DMS79 treated with DMSO at 0.1 percent for 48 hours (cell line): ENCODE results near the gene SIN3B.

ENCODE experiments used
- DNase-seq: peaks from one replicate; lab custom pipeline; 2025; lab: John Stamatoyannopoulos, UW

Gene SIN3B

GRCh38 chr19:16889366-16889882, 60.2 kb downstream of the SIN3B start:
- DNase-seq: no peak

- no peak for DNase-seq
Measured at GRCh38 chr19:16889883-16890460, 60.8 kb downstream of the SIN3B start.

- no peak for DNase-seq
Measured at GRCh38 chr19:16890461-16891184, 61.4 kb downstream of the SIN3B start.

- no peak for DNase-seq
Measured at GRCh38 chr19:16891696-16892382, 62.6 kb downstream of the SIN3B start.

- DNase-seq: no peak
Measured at GRCh38 chr19:16892436-16892835, 63.2 kb downstream of the SIN3B start.

GRCh38 chr19:16892868-16893685, 63.9 kb downstream of the SIN3B start:
- no peak for DNase-seq

GRCh38 chr19:16893686-16893989, 64.4 kb downstream of the SIN3B start:
- DNase-seq: no peak

- no peak for DNase-seq
Measured at GRCh38 chr19:16894080-16894479, 64.9 kb downstream of the SIN3B start.

GRCh38 chr19:16895467-16896145, 66.4 kb downstream of the SIN3B start:
- DNase-seq: no peak

- DNase-seq: no peak
Measured at GRCh38 chr19:16896146-16897028, 67.2 kb downstream of the SIN3B start.

GRCh38 chr19:16897029-16897855, 68.0 kb downstream of the SIN3B start:
- DNase-seq: no peak

GRCh38 chr19:16897856-16898161, 68.6 kb downstream of the SIN3B start:
- no peak for DNase-seq

- DNase-seq: no peak
Measured at GRCh38 chr19:16898361-16899015, 69.3 kb downstream of the SIN3B start.

- DNase-seq: no peak
Measured at GRCh38 chr19:16899566-16900075, 70.4 kb downstream of the SIN3B start.

GRCh38 chr19:16901491-16902175, 72.4 kb downstream of the SIN3B start:
- DNase-seq: no peak

- no peak for DNase-seq
Measured at GRCh38 chr19:16902545-16902944, 73.3 kb downstream of the SIN3B start.

GRCh38 chr19:16903347-16903746, 74.1 kb downstream of the SIN3B start:
- no peak for DNase-seq

- no peak for DNase-seq
Measured at GRCh38 chr19:16904599-16904998, 75.4 kb downstream of the SIN3B start.

GRCh38 chr19:16908759-16909158, 79.6 kb downstream of the SIN3B start:
- DNase-seq: no peak
